GM18511 (cell line): ENCODE measurements around the gene P3H3.

ENCODE experiments used
- ATAC-seq: cut with Tn5 transposase; IDR thresholded peaks from one replicate; pipeline ENCODE4 v1.9.1; 2021; ENCODE audit warnings: mild to moderate bottlenecking, moderate library complexity; ENCODE audit not compliant: unreplicated experiment

Gene P3H3

GRCh38 chr12:6799147-6799546, 29.1 kb upstream of the P3H3 start:
- ATAC-seq, result no peak

GRCh38 chr12:6807170-6807569, 21.0 kb upstream of the P3H3 start:
- no peak for ATAC-seq

- ATAC-seq, result no peak
Measured at GRCh38 chr12:6809056-6809455, 19.2 kb upstream of the P3H3 start.

- no peak for ATAC-seq
Measured at GRCh38 chr12:6810758-6811157, 17.4 kb upstream of the P3H3 start.

- no peak for ATAC-seq
Measured at GRCh38 chr12:6813363-6813762, 14.8 kb upstream of the P3H3 start.

GRCh38 chr12:6816598-6816997, 11.6 kb upstream of the P3H3 start:
- ATAC-seq, result no peak

- ATAC-seq, result no peak
Measured at GRCh38 chr12:6817098-6817497, 11.1 kb upstream of the P3H3 start.

- no peak for ATAC-seq
Measured at GRCh38 chr12:6817662-6818157, 10.5 kb upstream of the P3H3 start.

GRCh38 chr12:6818222-6818621, 10.0 kb upstream of the P3H3 start:
- ATAC-seq, result no peak

- ATAC-seq, result no peak
Measured at GRCh38 chr12:6818645-6819044, 9.6 kb upstream of the P3H3 start.

- no peak for ATAC-seq
Measured at GRCh38 chr12:6819106-6820030, 8.8 kb upstream of the P3H3 start.

GRCh38 chr12:6820166-6820565, 8.0 kb upstream of the P3H3 start:
- ATAC-seq, result no peak

GRCh38 chr12:6821591-6822425, 6.4 kb upstream of the P3H3 start, which contains the start of gene GPR162:
Gene GPR162, plus strand, starts transcription at chr12:6821821. Its CDS starts 2,078 bp downstream, at chr12:6823899.
- ATAC-seq, result no peak

GRCh38 chr12:6822426-6823135, 5.6 kb upstream of the P3H3 start:
- no peak for ATAC-seq

GRCh38 chr12:6823182-6824084, 4.8 kb upstream of the P3H3 start:
- ATAC-seq, result no peak

GRCh38 chr12:6824085-6824775, 4.0 kb upstream of the P3H3 start:
- ATAC-seq, result no peak

GRCh38 chr12:6824901-6825381, 3.3 kb upstream of the P3H3 start:
- no peak for ATAC-seq

- ATAC-seq, result no peak
Measured at GRCh38 chr12:6825398-6826124, 2.6 kb upstream of the P3H3 start.
